Astrocyte of the hippocampus (primary cell): ENCODE measurements around the gene CTSF.

ENCODE experiments used
- DNase-seq: peaks from one replicate; pipeline ENCODE4 v3.0.0; 2011; ENCODE audit warnings: low read depth, low spot score

The CTSF gene

DNA sequence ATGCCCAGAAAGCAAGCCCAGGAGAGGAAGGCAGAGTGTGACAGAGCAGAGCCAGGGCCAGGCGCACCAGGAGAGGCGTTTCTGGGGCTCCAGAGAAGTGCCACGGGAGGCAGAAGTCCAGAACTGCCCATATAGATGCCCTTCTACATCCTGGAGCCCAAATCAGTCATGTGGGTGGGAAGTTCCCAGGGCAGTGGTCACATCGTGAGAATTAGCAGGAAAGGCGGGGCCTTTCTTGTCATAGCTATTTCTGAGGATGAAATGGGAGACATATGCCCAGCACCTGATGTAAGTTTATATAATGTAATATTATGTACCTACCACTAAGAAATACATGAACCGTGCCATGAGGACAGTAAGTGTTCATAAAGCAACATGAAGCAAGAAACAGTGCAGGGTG, 35.6 kb downstream of the CTSF start:
- no peak for DNase-seq

GRCh38 chr11:66531841-66532240, 36.6 kb downstream of the CTSF start:
- DNase-seq: no peak

DNA sequence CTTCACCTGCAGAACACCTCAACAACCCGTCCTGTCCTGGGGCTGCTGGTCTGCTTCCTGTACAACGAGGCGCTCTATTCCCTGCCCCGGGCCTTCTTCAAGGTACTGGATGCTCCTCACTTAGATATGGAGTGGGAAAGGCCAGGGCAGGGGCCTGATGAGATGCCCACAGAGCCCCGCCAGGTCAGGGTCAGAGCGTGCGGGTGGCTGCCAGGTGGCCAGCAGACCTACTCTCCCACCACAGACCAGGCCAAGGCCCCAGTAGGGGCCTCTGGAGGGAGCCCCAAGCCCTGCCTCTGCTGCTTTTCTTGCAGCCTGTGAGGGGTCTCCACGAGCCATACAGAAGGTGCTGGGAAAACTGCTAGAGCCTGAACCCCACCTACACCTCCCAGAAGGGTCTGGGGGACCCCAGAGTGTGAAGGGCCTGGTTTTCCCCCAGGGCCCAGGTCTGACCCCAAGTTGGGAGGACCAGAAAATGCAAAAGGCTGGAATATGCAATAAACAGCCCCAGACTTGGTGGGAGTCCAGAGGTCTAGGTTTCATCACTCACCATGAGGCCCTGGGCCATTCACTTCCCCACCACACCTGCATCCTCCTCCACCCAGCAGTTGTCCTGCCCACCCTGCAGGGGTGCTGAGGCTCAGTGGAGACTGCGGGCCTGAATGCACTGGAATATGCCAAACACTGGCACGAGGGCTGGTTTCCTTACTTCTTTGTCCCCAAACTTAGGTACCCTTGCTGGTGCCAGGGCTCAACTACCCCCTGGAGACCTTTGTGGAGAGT, 37.3 kb downstream of the CTSF start:
- no peak for DNase-seq

DNA sequence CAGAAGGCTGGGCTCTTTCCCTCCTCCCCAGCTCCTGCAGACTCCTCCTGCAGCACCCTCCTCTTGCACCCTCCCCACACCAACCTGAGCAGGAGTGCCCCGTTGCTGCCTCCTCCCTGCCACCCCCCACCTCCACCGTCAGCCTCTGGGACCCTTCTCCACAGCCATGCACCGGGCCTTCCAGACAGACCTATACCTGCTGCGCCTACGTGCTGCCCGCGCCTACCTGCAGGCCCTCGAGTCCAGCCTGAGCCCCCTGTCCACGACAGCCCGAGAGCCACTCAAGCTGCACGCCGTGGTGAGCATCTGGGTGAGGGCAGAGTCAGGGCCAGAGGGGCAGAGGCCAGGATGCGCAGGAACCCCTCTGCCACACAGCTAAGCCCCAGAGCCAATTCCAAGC, 38.8 kb downstream of the CTSF start:
- no peak for DNase-seq

DNA sequence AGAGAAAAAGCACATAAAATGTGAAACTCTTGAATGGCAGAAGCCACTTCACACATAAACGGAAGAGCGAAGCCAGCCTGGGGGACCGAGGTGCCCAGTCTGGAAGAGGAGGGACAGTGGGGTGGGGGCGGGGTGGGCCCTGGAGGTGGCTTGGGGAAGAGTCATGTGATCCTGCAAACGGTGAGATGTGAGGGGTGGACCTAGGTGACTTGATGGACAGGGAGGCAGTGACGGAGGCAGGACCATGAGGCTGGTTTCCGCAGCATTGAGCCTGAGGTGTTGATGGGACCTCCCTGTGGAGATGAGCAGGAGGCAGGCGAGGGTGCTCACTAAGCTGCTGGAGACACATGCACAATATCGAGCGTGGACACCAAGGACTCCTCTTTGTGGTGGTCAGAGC, 39.3 kb downstream of the CTSF start:
- no peak for DNase-seq

DNA sequence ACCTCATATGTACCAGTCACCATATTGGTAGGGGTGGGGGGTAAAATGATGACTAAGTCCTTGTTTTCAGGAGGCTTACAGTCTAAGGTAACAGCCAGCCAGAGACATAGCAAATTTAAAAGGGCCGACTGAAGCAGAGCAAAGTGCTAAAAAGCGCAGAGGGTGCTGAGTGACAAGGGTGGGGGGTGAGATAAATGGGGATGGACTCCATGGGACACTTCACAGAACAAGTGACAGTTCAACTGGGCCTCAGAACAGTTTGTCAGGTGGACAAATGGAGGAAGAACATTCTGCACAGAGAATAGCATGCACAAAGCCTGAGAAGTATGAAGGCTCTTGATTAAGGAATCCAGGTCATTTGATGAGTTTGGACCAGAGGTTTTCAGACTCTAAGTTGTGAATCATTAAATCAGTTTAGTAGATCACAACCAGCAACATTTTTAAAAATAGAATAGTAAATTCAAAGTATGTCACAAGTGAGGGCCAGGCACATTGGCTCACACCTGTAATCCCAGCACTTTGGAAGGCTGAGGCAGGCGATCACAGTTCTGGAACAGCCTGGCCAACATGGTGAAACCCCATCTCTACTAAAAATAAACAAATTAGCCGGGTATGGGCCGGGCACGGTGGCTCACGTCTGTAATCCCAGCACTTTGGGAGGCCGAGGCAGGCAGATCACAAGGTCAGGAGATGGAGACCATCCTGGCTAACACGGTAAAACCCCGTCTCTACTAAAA, 43.9 kb downstream of the CTSF start:
- DNase-seq: no peak

DNA sequence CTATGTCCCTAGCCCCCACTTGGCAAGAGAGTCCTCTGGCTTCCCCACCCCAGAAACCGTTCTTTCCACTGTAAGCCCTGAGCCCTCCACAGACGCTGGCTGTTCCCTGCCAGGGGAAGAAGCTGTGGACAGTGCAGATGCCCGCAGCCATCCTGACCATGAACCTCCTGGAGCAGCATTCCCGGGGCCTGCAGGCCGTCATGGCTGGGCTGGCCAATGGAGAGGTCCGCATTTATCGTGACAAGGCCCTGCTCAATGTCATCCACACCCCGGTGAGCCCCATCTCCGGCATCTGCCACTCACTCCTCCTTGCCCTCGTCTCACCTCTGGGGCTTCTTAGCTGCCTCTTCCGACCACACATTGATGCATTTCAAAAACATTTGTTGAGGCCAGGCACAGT, 44.8 kb downstream of the CTSF start:
- DNase-seq: no peak
